ENCODE results near the gene LMX1A.
A peak's percentile ranks its signal among the peaks of the same experiment; 100 is the strongest.

Gene LMX1A

GRCh38 chr1:165279882-165280281, 76.6 kb downstream of the LMX1A start:
- no peak for TF ChIP-seq CTCF (conservative IDR thresholded peaks at IDR 0.05; ENCODE audit: low read length)
- no peak overlapping the region for H3K4me3 ChIP-seq (ENCODE audit: low read length)
- no peak for DNase-seq (ENCODE audit: low read depth)

- TF ChIP-seq CTCF (conservative IDR thresholded peaks at IDR 0.05; ENCODE audit: low read length), result no peak
- no peak overlapping the region for H3K4me3 ChIP-seq (ENCODE audit: low read length)
Measured at GRCh38 chr1:165276314-165276713, 80.2 kb downstream of the LMX1A start.

GRCh38 chr1:165265196-165265838, 91.2 kb downstream of the LMX1A start:
- no peak for DNase-seq (ENCODE audit: low read depth)
- H3K4me3 ChIP-seq (ENCODE audit: low read length), result no peak overlapping the region
- TF ChIP-seq CTCF (conservative IDR thresholded peaks at IDR 0.05; ENCODE audit: low read length), result no peak

More at GRCh38 chr1:165276314-165276713, 80.2 kb downstream of the LMX1A start:
- no peak for DNase-seq (ENCODE audit: low read depth)

GRCh38 chr1:165259706-165260428, 96.6 kb downstream of the LMX1A start:
- no peak overlapping the region for H3K4me3 ChIP-seq (ENCODE audit: low read length)
- no peak for TF ChIP-seq CTCF (conservative IDR thresholded peaks at IDR 0.05; ENCODE audit: low read length)
- DNase-seq (ENCODE audit: low read depth), result no peak

- no peak for DNase-seq (ENCODE audit: low read depth)
- no peak for TF ChIP-seq CTCF (conservative IDR thresholded peaks at IDR 0.05; ENCODE audit: low read length)
- no peak overlapping the region for H3K4me3 ChIP-seq (ENCODE audit: low read length)
Measured at GRCh38 chr1:165259236-165259635, 97.3 kb downstream of the LMX1A start.

- peak; percentile 78 for TF ChIP-seq CTCF (conservative IDR thresholded peaks at IDR 0.05; ENCODE audit: low read length)
- H3K4me3 ChIP-seq (ENCODE audit: low read length), result no peak overlapping the region
- DNase-seq (ENCODE audit: low read depth), result peak; percentile 60
Measured at GRCh38 chr1:165257969-165258459, 98.5 kb downstream of the LMX1A start.
